ENCODE results near the gene TMEM236. TPM values are rescaled to one million over a fixed set of nuclear protein-coding genes. Genes with fewer than 3 reads are reported as not detected.
"Not testable (repeated sequence)": the region's sequence is repeated elsewhere in the genome, so short reads cannot be mapped to it uniquely, and the experiment has no call there.

The TMEM236 gene
- total RNA-seq (2014; rRNA removed; shearing (Covaris generic)) = 0.03 and 0.05 TPM in 2 replicates
- 0.05 TPM in 1 of 2 replicates, not detected in the other for polyA plus RNA-seq (2015; cell fraction: cytosol; rRNA removed)
- 0.17 TPM in 1 of 2 replicates, not detected in the other for polyA plus RNA-seq (2015; cell fraction: nucleus; rRNA removed)

DNA sequence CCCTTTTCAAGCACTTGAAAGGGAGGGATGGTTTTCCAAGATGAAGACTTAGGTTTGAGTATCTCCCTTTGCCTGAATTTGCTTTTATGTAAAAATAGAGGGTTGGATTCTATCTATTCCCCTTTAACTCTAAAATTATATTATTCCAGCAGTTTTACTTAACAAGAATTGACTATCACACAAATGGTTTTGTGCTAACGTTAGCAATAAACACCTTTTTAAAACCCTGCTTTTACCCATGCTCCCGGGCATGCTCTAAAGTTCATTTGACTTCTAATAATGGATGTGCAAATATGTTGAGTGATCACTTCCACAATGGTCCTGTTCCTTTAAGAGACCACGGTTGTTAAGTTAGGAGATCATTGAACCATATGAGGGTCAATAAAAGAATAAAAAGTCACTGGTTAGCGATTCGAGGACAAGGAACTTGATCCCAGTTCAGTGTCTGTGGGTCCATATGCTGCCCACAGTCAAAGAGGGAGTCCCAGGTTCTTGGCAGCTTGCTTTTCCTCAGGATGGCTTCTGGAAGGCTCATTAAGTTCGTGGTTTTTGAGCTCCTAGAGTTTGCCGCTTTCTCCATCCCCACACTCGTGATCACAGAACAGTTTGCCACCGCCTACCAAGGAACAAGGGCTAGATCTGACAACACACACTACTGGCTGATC lies at the start of gene TMEM236:
TSS of gene TMEM236 (plus strand) at position 421 of the 665 bp plus-strand sequence. CDS start at position 516, 95 bp downstream.
- in situ Hi-C loops (cut with HindIII; ENCODE audit: low pct_unique_long_range_greater_than_20kb, low sequenced_read_pairs) = no loop called here
- DNase-seq (ENCODE audit: low read depth, low spot score) = no peak

GRCh38 chr10:17703706-17704105 lies 48.3 kb upstream of the TMEM236 start:
- no peak for DNase-seq (ENCODE audit: low read depth, low spot score)
- in situ Hi-C loops (cut with HindIII; ENCODE audit: low pct_unique_long_range_greater_than_20kb, low sequenced_read_pairs) = no loop called here

- in situ Hi-C loops (cut with HindIII; ENCODE audit: low pct_unique_long_range_greater_than_20kb, low sequenced_read_pairs) = no loop called here
- DNase-seq (ENCODE audit: low read depth, low spot score) = no peak
Observed at GRCh38 chr10:17708821-17709220, 43.2 kb upstream of the TMEM236 start.

DNA sequence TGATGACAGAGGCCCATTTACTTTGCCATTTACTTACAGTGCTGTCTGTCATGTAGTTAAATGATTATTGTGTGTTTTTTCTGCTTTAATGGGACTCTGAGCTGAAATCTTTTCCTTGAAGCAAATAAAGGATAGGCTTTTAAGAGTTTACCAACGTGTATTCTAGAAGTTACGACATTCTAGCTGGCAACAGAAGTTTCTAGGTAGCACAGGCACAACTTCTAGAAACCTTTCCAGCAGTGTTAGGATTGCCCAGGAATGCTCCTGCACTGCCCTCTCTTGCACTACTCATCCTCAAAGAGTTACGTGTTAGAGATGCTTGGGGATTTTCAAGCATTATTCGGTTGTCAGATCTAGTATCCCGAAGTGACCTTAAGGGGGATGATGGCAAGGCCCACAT lies 42.5 kb upstream of the TMEM236 start:
- no peak for DNase-seq (ENCODE audit: low read depth, low spot score)
- in situ Hi-C loops (cut with HindIII; ENCODE audit: low pct_unique_long_range_greater_than_20kb, low sequenced_read_pairs) = no loop called here

GRCh38 chr10:17710181-17710580 lies 41.8 kb upstream of the TMEM236 start:
- no peak for DNase-seq (ENCODE audit: low read depth, low spot score)
- in situ Hi-C loops (cut with HindIII; ENCODE audit: low pct_unique_long_range_greater_than_20kb, low sequenced_read_pairs) = no loop called here

DNA sequence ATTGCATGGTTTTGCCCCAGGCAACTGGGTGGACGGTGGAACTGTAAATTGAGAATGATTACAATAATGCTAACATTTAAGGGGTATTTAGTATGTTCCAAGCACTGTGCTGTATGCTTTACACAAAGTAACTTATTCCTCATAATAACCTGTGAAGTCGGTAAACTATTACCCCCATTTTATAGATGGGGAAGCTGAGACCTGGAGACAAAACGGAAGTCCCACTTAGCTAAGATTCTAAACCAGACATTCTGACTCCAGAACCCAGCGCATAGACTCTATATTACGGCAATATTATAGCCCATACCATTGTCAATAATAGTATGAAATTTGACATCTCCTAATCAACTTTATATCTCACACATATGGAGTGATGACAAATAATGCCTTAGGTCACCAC lies 39.9 kb upstream of the TMEM236 start:
- in situ Hi-C loops (cut with HindIII; ENCODE audit: low pct_unique_long_range_greater_than_20kb, low sequenced_read_pairs) = no loop called here
- DNase-seq (ENCODE audit: low read depth, low spot score) = no peak

DNA sequence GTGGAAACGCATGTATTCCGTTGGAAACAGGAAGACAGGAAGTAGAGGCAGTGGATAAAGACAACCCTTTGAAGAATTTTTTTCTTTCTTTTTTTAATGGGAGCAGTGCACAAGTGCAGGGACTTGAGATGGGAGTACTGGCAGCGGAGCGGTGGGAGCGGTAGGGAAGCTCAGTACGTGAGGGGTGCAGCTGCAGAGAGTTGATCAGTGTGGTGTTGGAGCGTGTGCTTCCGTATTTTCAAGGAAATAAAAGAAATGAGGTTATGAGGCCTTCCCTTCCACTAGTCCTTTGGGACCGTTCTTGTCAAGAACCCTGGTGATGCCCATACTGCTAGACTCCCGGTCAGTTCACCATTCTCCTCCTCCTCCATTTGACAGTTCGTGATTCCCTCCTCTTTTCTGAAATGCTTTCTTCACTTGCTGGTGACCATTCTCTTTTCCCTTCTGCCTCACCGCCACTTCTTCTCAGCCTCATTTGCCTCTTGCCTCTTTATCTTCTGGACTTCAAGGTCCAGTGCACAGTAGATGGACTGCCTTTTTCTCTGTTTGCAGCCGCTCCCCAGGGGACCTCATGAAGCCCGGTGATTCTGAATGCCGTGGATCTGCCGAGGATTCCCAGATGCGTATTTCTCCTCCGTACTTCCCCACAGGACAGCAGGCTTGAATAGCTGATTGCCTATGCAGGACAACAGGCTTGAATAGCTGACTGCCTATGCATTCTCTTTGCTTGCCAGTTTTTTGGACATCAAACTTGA lies 39.1 kb upstream of the TMEM236 start:
- no peak for DNase-seq (ENCODE audit: low read depth, low spot score)
- in situ Hi-C loops (cut with HindIII; ENCODE audit: low pct_unique_long_range_greater_than_20kb, low sequenced_read_pairs) = no loop called here

DNA sequence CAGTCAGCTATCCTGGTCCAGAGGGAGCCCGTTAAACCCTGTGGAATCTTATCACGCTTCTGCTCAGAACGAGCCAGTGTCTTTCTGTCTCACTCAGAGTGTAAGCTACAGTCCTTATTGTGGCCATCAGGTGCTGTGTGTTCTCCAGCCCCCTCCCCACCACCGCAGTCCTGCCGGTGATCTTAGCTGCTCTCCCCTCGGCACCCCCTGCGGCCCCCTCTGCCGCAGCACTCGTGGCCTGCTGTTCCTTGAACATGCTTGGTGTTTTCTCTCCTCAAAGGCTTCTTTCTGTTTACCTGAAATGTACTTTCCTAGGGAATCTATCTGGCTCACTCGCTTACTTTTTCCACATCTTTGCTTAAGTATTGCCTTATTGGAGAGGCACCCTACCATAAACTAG lies 38.2 kb upstream of the TMEM236 start:
- DNase-seq (ENCODE audit: low read depth, low spot score) = no peak
- in situ Hi-C loops (cut with HindIII; ENCODE audit: low pct_unique_long_range_greater_than_20kb, low sequenced_read_pairs) = no loop called here

- in situ Hi-C loops (cut with HindIII; ENCODE audit: low pct_unique_long_range_greater_than_20kb, low sequenced_read_pairs) = no loop called here
- DNase-seq (ENCODE audit: low read depth, low spot score) = no peak
Observed at GRCh38 chr10:17716161-17716560, 35.8 kb upstream of the TMEM236 start.

GRCh38 chr10:17722317-17723014 lies 29.5 kb upstream of the TMEM236 start:
- DNase-seq (ENCODE audit: low read depth, low spot score); in situ Hi-C loops (cut with HindIII; ENCODE audit: low pct_unique_long_range_greater_than_20kb, low sequenced_read_pairs): not testable (repeated sequence)

DNA sequence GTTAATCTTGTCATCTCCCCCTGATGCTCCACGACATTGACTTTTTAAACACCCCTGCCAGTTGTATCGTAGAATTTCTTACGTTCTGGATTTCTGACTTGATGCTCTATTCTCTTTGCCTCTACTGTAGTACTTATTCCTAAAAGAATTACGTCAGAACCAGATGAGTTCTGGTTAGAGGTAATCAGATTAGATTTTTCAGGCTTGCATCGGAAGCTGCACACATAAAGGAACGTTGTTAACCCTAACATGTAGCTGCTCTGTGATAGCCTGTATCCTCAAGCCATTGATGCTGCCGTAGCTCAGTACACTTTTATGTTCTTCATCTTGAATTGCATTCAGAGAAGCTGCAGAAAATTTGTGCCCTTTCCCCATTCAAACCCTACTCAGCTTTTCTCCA lies 26.3 kb upstream of the TMEM236 start:
- in situ Hi-C loops (cut with HindIII; ENCODE audit: low pct_unique_long_range_greater_than_20kb, low sequenced_read_pairs) = no loop called here
- DNase-seq (ENCODE audit: low read depth, low spot score) = no peak

GRCh38 chr10:17729630-17730029 lies 22.4 kb upstream of the TMEM236 start:
- in situ Hi-C loops (cut with HindIII; ENCODE audit: low pct_unique_long_range_greater_than_20kb, low sequenced_read_pairs) = no loop called here
- DNase-seq (ENCODE audit: low read depth, low spot score) = no peak

DNA sequence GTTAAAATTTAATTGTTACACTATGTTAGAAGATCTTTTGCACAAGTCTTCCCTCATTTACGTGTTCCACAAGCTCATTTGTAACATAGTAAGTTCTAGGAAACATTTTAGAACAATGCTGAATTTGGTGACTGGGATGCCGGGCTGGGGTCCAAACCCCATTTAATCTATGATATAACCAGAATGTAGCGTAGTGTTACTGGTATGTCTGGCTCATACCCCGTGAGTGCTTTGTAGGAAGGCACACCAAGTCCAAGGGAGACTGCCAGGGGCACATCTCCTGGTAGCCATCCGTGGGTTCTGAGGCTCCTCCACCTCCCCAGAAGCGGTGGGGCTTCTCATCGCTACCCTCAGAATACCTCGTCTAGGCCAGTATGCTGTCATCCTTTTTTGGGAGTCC lies 21.3 kb upstream of the TMEM236 start:
- no peak for DNase-seq (ENCODE audit: low read depth, low spot score)
- in situ Hi-C loops (cut with HindIII; ENCODE audit: low pct_unique_long_range_greater_than_20kb, low sequenced_read_pairs) = no loop called here

- no peak for DNase-seq (ENCODE audit: low read depth, low spot score)
- in situ Hi-C loops (cut with HindIII; ENCODE audit: low pct_unique_long_range_greater_than_20kb, low sequenced_read_pairs) = no loop called here
Observed at GRCh38 chr10:17731331-17732020, 20.5 kb upstream of the TMEM236 start.

GRCh38 chr10:17733620-17734019 lies 18.4 kb upstream of the TMEM236 start:
- DNase-seq (ENCODE audit: low read depth, low spot score) = no peak
- in situ Hi-C loops (cut with HindIII; ENCODE audit: low pct_unique_long_range_greater_than_20kb, low sequenced_read_pairs) = no loop called here

- in situ Hi-C loops (cut with HindIII; ENCODE audit: low pct_unique_long_range_greater_than_20kb, low sequenced_read_pairs) = no loop called here
- no peak for DNase-seq (ENCODE audit: low read depth, low spot score)
Observed at GRCh38 chr10:17734432-17735080, 17.4 kb upstream of the TMEM236 start.

- in situ Hi-C loops (cut with HindIII; ENCODE audit: low pct_unique_long_range_greater_than_20kb, low sequenced_read_pairs) = no loop called here
- DNase-seq (ENCODE audit: low read depth, low spot score) = no peak
Observed at GRCh38 chr10:17735166-17735941, 16.6 kb upstream of the TMEM236 start.
